Endodermal cell (in vitro differentiated cells): ENCODE data around the gene KCNQ5. TPM values are rescaled to one million over a fixed set of nuclear protein-coding genes. Genes with fewer than 3 reads are reported as not detected.

Experiments used
- DNase-seq: peaks from one replicate; pipeline ENCODE4 v3.0.0-alpha.2; 2017
- H3K27ac ChIP-seq: 2 replicates; pipeline ENCODE4 v1.5.1; 2013; ENCODE audit warnings: mild to moderate bottlenecking, low read depth, low read length, moderate library complexity
- H3K27me3 ChIP-seq: 2 replicates; pipeline ENCODE4 v1.6.1; 2013; ENCODE audit warnings: mild to moderate bottlenecking, low read length, moderate library complexity; ENCODE audit not compliant: insufficient read depth, control insufficient read depth, poor library complexity, severe bottlenecking
- H3K36me3 ChIP-seq: 2 replicates; pipeline ENCODE4 v1.7.0; 2013; ENCODE audit warnings: mild to moderate bottlenecking, low read length, moderate library complexity; ENCODE audit not compliant: control insufficient read depth, insufficient read depth
- H3K4me1 ChIP-seq: one replicate; pipeline ENCODE4 v1.7.0; 2013; ENCODE audit warnings: low read length; ENCODE audit not compliant: control insufficient read depth, insufficient read depth
- H3K4me3 ChIP-seq: 2 replicates; pipeline ENCODE4 v1.5.1; 2013; ENCODE audit warnings: mild to moderate bottlenecking, low read length, moderate library complexity
- H3K9ac ChIP-seq: 2 replicates; pipeline ENCODE4 v1.6.1; 2013; ENCODE audit warnings: mild to moderate bottlenecking, low read length, moderate library complexity; ENCODE audit not compliant: poor library complexity, severe bottlenecking; ENCODE audit errors: extremely low read depth
- H3K9me3 ChIP-seq: 2 replicates; pipeline ENCODE4 v1.6.1; 2013; ENCODE audit warnings: mild to moderate bottlenecking, low read length, moderate library complexity; ENCODE audit not compliant: control insufficient read depth
- H3K27ac Mint-ChIP-seq: 2 replicates; pipeline ENCODE4 v1.8.0; 2020; ENCODE audit warnings: mixed read lengths
- H3K27me3 Mint-ChIP-seq: 2 replicates; pipeline ENCODE4 v1.8.0; 2021; ENCODE audit warnings: mild to moderate bottlenecking, mixed read lengths; ENCODE audit not compliant: insufficient read depth
- H3K36me3 Mint-ChIP-seq: 2 replicates; pipeline ENCODE4 v1.8.0; 2020; ENCODE audit warnings: low read depth, mixed read lengths
- H3K4me1 Mint-ChIP-seq: 2 replicates; pipeline ENCODE4 v1.8.0; 2020; ENCODE audit warnings: mixed read lengths
- H3K4me3 Mint-ChIP-seq: 2 replicates; pipeline ENCODE4 v1.8.0; 2020; ENCODE audit warnings: mild to moderate bottlenecking, moderate library complexity, mixed read lengths
- H3K9me3 Mint-ChIP-seq: 2 replicates; pipeline ENCODE4 v1.8.0; 2020; ENCODE audit warnings: mild to moderate bottlenecking, mixed read lengths
- CTCF ChIP-seq: fragments of 200-600 bp; sonication (generic); conservative IDR thresholded peaks from 2 replicates; pipeline ENCODE4 v1.5.0; 2021; ENCODE audit warnings: antibody characterized with exemption, mild to moderate bottlenecking
- WGBS, 2 experiments: methylation state at CpG; one replicate each; pipeline versions ENCODE4 v1.1.5 to v1.1.7; 2013; ENCODE audit warnings: missing lambda C conversion rate in 2 of 2, mixed read lengths in 1 of 2; ENCODE audit not compliant: insufficient coverage in 1 of 2, insufficient read length in 1 of 2; 5-methylcytosine and 5-hydroxymethylcytosine counted together
- total RNA-seq, 2 donors: library from RNA; stranded (reverse); fragmentation: NEBNext Ultra II Directional in 1 of 2; extraction: Animal tissue kit (Norgen Biotek cat#: 25700) in 1 of 2; gene quantifications; 2 replicates in 1 of 2; 3 replicates in 1 of 2; pipeline ENCODE4 v1.2.1, GENCODE V29; 2021

The KCNQ5 gene
- total RNA-seq, 2 donors from 2014 or later = 2.4 to 8.3 TPM

GRCh38 chr6:72869621-72870020, 247.8 kb downstream of the KCNQ5 start:
- H3K4me3 Mint-ChIP-seq = no peak overlapping the region
- no peak for DNase-seq
- no peaks in the 10 kb centered on the region for H3K9me3 Mint-ChIP-seq
- H3K36me3 Mint-ChIP-seq = no peaks in the 10 kb centered on the region
- no peaks in the 10 kb centered on the region for H3K4me1 Mint-ChIP-seq
- WGBS, 2 experiments = 93 to 94% methylated on average over 2 to 5 of the region's 5 CpGs
- no peak overlapping the region for H3K27ac Mint-ChIP-seq
- H3K27me3 Mint-ChIP-seq = no peaks in the 10 kb centered on the region
- no peaks in the 10 kb centered on the region for H3K4me1 ChIP-seq
- no peaks in the 10 kb centered on the region for H3K27me3 ChIP-seq
- H3K4me3 ChIP-seq = no peak overlapping the region
- H3K9ac ChIP-seq = no peak overlapping the region
- TF ChIP-seq CTCF = no peak
- H3K9me3 ChIP-seq = no peaks in the 10 kb centered on the region
- H3K27ac ChIP-seq = no peak overlapping the region
- H3K36me3 ChIP-seq = no peaks in the 10 kb centered on the region

DNA sequence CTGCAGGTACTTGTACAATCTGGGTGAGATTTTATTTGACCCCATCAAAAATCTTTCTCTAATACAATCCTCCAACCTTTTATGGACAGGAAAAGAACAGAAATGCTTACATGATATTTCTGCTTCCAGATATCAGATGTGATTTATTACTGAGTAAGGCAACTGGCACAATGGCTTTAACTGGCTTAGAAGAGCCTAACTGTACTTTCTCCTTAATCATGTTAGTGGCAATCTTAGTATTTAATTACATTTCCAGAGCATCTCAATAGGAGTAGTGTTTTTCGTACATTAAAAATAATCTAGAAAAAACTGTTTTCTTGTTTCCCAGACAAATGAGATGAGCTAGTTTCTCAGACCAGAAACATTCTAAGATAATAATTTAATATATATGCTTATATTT, 251.6 kb downstream of the KCNQ5 start:
- no peaks in the 10 kb centered on the region for H3K9me3 Mint-ChIP-seq
- no peak for DNase-seq
- Histone ChIP-seq H3K9me3 (no peaks in the 10 kb centered on the region), H3K36me3 (no peaks in the 10 kb centered on the region), H3K9ac (no peak overlapping the region), H3K27ac (no peak overlapping the region), H3K4me1 (no peaks in the 10 kb centered on the region), H3K27me3 (no peaks in the 10 kb centered on the region), H3K4me3 (no peak overlapping the region)
- no peaks in the 10 kb centered on the region for H3K36me3 Mint-ChIP-seq
- no peaks in the 10 kb centered on the region for H3K27me3 Mint-ChIP-seq
- H3K27ac Mint-ChIP-seq = no peak overlapping the region
- H3K4me3 Mint-ChIP-seq = no peak overlapping the region
- WGBS, 2 experiments = 100% methylated on average over 1 of the region's 1 CpG; no CpG with 5 or more reads in 1 of the 2 experiments
- H3K4me1 Mint-ChIP-seq = no peaks in the 10 kb centered on the region
- TF ChIP-seq CTCF = no peak

GRCh38 chr6:72876256-72876655, 254.4 kb downstream of the KCNQ5 start:
- Histone ChIP-seq H3K4me3 (no peak overlapping the region), H3K9me3 (no peaks in the 10 kb centered on the region), H3K9ac (no peak overlapping the region), H3K36me3 (no peaks in the 10 kb centered on the region), H3K4me1 (no peaks in the 10 kb centered on the region), H3K27me3 (no peaks in the 10 kb centered on the region), H3K27ac (no peak overlapping the region)
- H3K36me3 Mint-ChIP-seq = no peaks in the 10 kb centered on the region
- no peak overlapping the region for H3K27ac Mint-ChIP-seq
- no peak for TF ChIP-seq CTCF
- no peak overlapping the region for H3K4me3 Mint-ChIP-seq
- no peaks in the 10 kb centered on the region for H3K9me3 Mint-ChIP-seq
- H3K4me1 Mint-ChIP-seq = no peaks in the 10 kb centered on the region
- no peaks in the 10 kb centered on the region for H3K27me3 Mint-ChIP-seq
- no peak for DNase-seq
